T-helper 1 cell treated with Interleukin-12 subunit alpha and Interleukin-12 subunit beta and Interleukin-4 antibody, amounts not matched to agents 30 μg/mL and 1 μg/mL, for 36 hours (primary cell): ENCODE measurements around the gene FGFR2.

Experiments used
- H3K27ac Mint-ChIP-seq: one replicate; pipeline ENCODE4 v1.8.0; 2021; ENCODE audit warnings: mild to moderate bottlenecking, mixed read lengths
- H3K27me3 Mint-ChIP-seq: one replicate; pipeline ENCODE4 v1.8.0; 2021; ENCODE audit warnings: low read depth, mixed read lengths
- H3K36me3 Mint-ChIP-seq: one replicate; pipeline ENCODE4 v1.8.0; 2021; ENCODE audit warnings: low read depth, mixed read lengths
- H3K4me1 Mint-ChIP-seq: one replicate; pipeline ENCODE4 v1.8.0; 2021; ENCODE audit warnings: low read depth, mixed read lengths
- H3K4me3 Mint-ChIP-seq: one replicate; pipeline ENCODE4 v1.8.0; 2021; ENCODE audit warnings: mild to moderate bottlenecking, moderate library complexity, mixed read lengths
- H3K9me3 Mint-ChIP-seq: one replicate; pipeline ENCODE4 v1.8.0; 2021; ENCODE audit warnings: mixed read lengths

Gene FGFR2

GRCh38 chr10:121444520-121445165, 153.6 kb downstream of the FGFR2 start:
- no peaks in the 10 kb centered on the region for H3K36me3 Mint-ChIP-seq
- H3K27me3 Mint-ChIP-seq: no peaks in the 10 kb centered on the region
- H3K9me3 Mint-ChIP-seq: no peaks in the 10 kb centered on the region
- no peaks in the 10 kb centered on the region for H3K4me1 Mint-ChIP-seq
- no peak overlapping the region for H3K4me3 Mint-ChIP-seq
- H3K27ac Mint-ChIP-seq: no peak overlapping the region

GRCh38 chr10:121442086-121442935, 155.9 kb downstream of the FGFR2 start:
- Mint-ChIP-seq H3K27me3 (no peaks in the 10 kb centered on the region), H3K9me3 (no peaks in the 10 kb centered on the region), H3K4me1 (no peaks in the 10 kb centered on the region), H3K36me3 (no peaks in the 10 kb centered on the region), H3K4me3 (no peak overlapping the region), H3K27ac (no peak overlapping the region)

GRCh38 chr10:121440461-121440860, 157.8 kb downstream of the FGFR2 start:
- Mint-ChIP-seq H3K36me3 (no peaks in the 10 kb centered on the region), H3K27ac (no peak overlapping the region), H3K4me1 (no peaks in the 10 kb centered on the region), H3K27me3 (no peaks in the 10 kb centered on the region), H3K4me3 (no peak overlapping the region), H3K9me3 (no peaks in the 10 kb centered on the region)

- no peaks in the 10 kb centered on the region for H3K9me3 Mint-ChIP-seq
- no peak overlapping the region for H3K4me3 Mint-ChIP-seq
- H3K27ac Mint-ChIP-seq: no peak overlapping the region
- no peaks in the 10 kb centered on the region for H3K4me1 Mint-ChIP-seq
- no peaks in the 10 kb centered on the region for H3K36me3 Mint-ChIP-seq
- no peaks in the 10 kb centered on the region for H3K27me3 Mint-ChIP-seq
Measured at GRCh38 chr10:121438333-121438732, 159.9 kb downstream of the FGFR2 start.

GRCh38 chr10:121437596-121437995, 160.6 kb downstream of the FGFR2 start:
- Mint-ChIP-seq H3K9me3 (no peaks in the 10 kb centered on the region), H3K4me1 (no peaks in the 10 kb centered on the region), H3K4me3 (no peak overlapping the region), H3K36me3 (no peaks in the 10 kb centered on the region), H3K27ac (no peak overlapping the region), H3K27me3 (no peaks in the 10 kb centered on the region)

GRCh38 chr10:121436630-121437341, 161.5 kb downstream of the FGFR2 start:
- no peaks in the 10 kb centered on the region for H3K9me3 Mint-ChIP-seq
- no peaks in the 10 kb centered on the region for H3K4me1 Mint-ChIP-seq
- no peak overlapping the region for H3K27ac Mint-ChIP-seq
- no peaks in the 10 kb centered on the region for H3K27me3 Mint-ChIP-seq
- no peaks in the 10 kb centered on the region for H3K36me3 Mint-ChIP-seq
- H3K4me3 Mint-ChIP-seq: no peak overlapping the region

GRCh38 chr10:121436281-121436629, 162.0 kb downstream of the FGFR2 start:
- Mint-ChIP-seq H3K27me3 (no peaks in the 10 kb centered on the region), H3K4me1 (no peaks in the 10 kb centered on the region), H3K9me3 (no peaks in the 10 kb centered on the region), H3K27ac (no peak overlapping the region), H3K36me3 (no peaks in the 10 kb centered on the region), H3K4me3 (no peak overlapping the region)

- H3K4me1 Mint-ChIP-seq: no peaks in the 10 kb centered on the region
- no peaks in the 10 kb centered on the region for H3K27me3 Mint-ChIP-seq
- H3K4me3 Mint-ChIP-seq: no peak overlapping the region
- H3K36me3 Mint-ChIP-seq: no peaks in the 10 kb centered on the region
- H3K27ac Mint-ChIP-seq: no peak overlapping the region
- peaks cover 4% of the 10 kb centered on the region for H3K9me3 Mint-ChIP-seq
Measured at GRCh38 chr10:121435099-121435875, 163.0 kb downstream of the FGFR2 start.

GRCh38 chr10:121433965-121434364, 164.3 kb downstream of the FGFR2 start:
- no peaks in the 10 kb centered on the region for H3K4me1 Mint-ChIP-seq
- H3K9me3 Mint-ChIP-seq: peaks cover 4% of the 10 kb centered on the region
- no peak overlapping the region for H3K27ac Mint-ChIP-seq
- no peak overlapping the region for H3K4me3 Mint-ChIP-seq
- H3K27me3 Mint-ChIP-seq: no peaks in the 10 kb centered on the region
- no peaks in the 10 kb centered on the region for H3K36me3 Mint-ChIP-seq

- H3K9me3 Mint-ChIP-seq: peaks cover 4% of the 10 kb centered on the region
- H3K27ac Mint-ChIP-seq: no peak overlapping the region
- no peaks in the 10 kb centered on the region for H3K4me1 Mint-ChIP-seq
- H3K4me3 Mint-ChIP-seq: no peak overlapping the region
- H3K36me3 Mint-ChIP-seq: no peaks in the 10 kb centered on the region
- H3K27me3 Mint-ChIP-seq: no peaks in the 10 kb centered on the region
Measured at GRCh38 chr10:121428867-121429266, 169.4 kb downstream of the FGFR2 start.
